UCSD-AML1 (cell line): ENCODE results near the gene L3MBTL2.
"Not testable (repeated sequence)": the region's sequence is repeated elsewhere in the genome, so short reads cannot be mapped to it uniquely, and the experiment has no call there.

Source experiments
- DNase-seq: peaks from one replicate; lab custom pipeline; 2025; ENCODE audit not compliant: unreplicated experiment; lab: John Stamatoyannopoulos, UW

The L3MBTL2 gene

DNA sequence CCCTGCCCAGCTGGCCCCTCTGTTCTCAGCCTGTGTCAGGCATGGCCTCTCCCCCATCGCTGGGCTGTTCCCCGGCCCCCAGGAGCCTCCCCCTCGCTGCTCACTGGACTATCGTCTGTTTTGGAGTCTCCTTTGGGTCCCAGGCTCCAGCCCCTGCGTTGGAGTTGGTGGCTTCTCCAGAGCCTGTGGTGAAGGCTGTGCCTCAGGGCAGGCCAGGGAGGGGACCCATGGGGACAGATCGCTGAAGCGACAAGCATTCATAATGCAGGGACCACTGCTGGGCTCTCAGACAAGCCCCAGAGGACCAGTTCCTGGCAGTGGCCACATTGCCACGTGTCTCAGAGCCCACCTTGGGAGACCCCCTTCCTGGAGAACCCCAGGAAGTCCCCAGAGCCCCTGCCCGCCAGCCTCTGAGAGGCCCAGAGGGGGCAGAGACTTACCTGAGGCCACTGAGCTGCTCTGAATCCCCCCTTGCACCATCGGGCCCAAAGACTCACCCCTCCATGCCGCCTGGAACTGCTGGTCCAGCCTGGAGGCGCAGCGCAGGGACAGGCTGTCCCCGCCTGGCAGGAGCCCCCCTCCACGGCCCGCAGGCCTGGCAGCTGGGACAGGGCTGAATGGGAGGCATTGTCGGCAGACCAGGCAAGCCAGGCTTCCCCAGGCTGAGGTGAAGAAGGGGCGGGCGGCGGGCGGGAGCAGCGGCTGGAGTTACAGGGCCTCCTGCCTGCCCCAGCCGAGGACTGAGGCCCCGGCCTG is 35.4 kb downstream of the L3MBTL2 start, which contains the start of gene CHADL:
Gene CHADL (minus strand): TSS at position 555 of the 756 bp plus-strand sequence. CDS start 50 bp downstream, at position 505.
- DNase-seq, result no peak

DNA sequence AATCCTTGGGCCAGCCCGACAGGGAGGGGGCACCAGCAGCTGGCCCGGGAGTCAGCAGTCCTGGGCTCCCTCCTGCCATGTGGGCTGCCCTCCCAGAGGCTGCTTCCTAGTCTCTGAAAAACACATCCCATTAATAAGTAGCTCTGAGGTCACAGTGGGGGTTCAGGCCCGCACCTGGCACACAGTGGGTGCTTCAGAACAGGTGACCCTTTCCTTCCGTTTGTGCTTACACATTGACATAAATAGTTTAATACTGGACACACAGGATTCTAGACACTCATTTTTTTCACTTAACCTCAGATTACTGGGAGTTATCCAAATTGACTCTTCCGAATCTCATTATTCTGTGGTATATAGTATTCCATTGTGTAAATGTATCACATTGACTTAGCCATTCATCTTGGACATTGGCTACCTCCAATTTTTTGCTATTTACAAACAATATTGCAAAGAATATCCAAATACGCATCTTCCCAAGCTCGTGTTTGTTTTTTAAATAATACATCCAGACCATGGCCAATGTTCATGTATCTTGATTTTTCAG is 36.1 kb downstream of the L3MBTL2 start:
- DNase-seq, result no peak

DNA sequence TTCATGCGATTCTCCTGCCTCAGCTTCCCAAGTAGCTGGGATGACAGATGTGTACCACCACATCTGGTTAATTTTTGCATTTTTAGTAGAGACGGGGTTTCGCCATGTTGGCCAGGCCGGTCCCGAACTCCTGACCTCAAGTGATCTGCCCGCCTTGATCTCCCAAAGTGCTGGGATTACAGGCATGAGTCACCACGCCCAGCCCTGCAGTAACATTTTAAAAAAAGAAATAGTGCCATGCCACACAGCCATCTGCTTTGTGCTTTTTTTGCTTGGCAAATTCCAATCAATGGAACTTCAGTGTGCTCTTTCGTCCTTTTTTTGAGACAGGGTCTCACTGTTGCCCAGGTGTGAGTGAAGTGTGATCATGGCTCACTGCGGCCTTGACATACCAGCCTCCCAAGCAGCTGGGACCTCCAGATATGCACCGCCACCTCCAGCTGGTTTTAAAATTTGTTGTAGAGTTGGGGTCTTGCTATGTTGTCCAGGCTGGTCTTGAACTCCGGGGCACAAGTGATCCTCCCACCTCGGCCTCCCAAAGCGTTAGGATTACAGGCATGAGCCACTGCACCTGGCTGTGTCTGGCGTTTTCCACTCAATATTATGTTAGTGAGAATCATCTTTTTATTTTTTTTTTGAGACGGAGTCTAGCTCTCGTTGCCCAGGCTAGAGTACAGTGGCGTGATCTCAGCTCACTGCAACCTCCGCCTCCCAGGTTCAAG is 37.4 kb downstream of the L3MBTL2 start:
- no peak for DNase-seq

DNA sequence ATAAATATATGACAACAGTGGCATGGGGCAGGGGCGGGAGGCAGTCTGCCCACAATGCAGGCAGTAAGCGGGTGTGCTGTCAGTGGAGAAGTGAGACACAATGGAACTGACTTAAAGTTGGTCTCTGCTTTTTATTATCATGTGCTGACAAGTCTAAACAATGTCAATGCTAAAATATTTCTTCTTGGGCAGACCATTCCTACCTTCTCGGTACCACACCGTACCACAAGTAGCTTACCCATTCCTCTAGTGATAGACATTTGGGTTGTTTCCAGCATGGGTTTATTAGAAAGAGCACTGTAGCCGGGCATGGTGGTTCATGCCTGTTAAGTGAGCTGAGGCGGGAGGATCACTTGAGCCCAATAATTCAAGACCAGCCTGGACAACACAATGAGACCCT is 38.2 kb downstream of the L3MBTL2 start:
- DNase-seq, result no peak

DNA sequence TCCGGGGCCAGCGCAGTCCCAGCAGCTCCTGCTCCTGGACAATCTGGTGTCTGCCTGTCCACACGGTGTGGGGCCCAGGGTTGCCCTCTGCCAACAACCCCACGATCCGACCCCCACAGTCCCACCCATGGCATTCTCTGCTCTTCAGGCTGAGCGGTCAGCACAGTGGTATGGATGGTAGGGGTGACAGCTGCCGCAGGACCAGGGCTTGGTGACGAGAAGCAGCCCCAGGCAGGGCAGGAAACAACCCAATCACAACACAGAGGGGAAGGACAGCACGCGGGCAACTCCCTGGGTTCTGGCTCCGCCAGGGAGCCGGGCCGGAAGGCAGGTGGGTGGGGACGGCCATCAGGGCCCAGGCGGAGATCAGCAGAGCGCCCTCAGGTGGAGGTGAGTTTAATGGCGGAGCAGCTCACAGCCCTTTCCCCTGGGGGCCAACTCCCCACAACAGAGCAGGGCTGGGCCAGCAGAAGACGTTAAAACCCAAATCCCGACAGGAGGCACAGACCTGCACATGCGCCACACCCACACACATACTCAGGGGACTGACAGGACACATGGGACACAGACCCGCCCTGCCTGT is 40.9 kb downstream of the L3MBTL2 start:
- DNase-seq, result no peak

DNA sequence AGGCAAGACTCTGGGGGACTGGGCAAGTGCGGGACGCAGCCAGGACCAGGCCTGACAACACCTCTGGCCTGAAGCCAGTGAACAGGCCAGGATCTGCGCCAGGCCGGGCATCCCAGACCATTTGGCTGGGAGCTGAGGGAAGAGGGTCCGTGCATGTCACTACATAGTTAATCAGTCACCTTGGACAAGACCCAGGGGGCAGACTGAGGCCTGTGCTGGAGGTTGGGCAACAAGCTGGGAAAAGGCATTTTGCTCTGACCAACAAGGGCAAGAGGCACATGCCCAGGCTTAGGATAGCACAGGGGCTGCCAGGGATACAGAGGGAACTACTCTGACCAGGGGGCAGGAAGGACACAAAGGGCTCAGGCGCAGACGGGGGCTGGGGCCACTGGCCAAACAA is 42.6 kb downstream of the L3MBTL2 start:
- no peak for DNase-seq

DNA sequence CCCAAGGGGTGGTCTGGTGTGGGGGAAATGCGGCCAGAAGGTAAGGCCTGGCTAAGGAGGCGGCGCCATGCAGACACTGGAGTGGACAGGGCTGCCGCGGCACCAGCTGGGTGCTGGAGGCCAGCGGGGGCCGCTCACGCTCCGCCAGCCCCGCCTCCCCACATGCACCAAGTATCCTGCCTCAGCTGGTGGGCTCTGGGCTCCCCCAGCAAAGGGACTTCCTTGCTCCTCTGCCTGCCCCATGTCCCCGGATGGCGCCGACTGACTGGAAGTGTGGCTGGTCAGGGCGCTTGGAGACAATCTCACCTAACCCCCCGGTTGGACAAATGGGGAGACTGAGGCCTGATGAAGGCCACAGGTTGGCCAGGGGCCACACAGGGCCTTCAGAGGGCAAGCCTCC is 43.2 kb downstream of the L3MBTL2 start:
- DNase-seq, result no peak

DNA sequence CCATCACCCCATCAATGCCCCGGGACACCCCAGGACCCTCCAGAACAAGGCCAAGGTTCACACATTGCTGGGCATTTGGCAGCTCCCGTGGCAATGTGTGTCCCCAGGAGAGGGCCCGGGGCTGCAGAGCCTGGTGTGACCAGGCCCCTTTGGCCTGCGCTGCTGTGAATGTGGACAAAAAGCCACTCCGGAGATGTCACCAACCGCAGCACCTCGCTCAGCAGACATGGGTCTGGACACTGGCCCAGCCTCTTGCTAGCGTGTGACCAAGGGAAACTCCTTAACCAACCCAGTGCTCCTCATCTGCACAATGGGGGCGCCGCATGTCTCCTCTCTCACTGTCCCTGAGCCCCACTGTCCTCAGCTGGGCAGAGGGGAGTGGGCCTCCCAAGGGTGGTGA is 43.6 kb downstream of the L3MBTL2 start:
- DNase-seq, result no peak

DNA sequence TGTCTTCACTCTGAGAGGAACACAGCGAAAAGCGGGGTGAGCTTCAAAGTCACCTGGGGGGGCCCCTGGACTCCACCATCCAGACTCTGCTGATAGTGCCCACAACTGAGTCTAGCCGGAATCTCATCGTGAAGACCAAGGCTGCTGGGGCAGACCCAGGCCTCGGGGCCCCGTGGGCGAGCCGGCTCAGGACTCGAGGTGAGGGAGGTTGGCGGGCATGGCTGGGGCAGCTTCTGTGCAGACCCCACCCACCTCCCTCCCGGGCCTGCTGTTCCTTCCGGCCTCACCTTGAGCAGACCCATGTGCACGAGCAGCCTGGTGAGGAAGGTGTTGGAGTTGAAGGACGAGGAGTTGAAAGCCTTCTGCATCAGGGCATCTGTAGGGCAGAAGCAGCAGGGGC is 44.3 kb downstream of the L3MBTL2 start:
- no peak for DNase-seq

DNA sequence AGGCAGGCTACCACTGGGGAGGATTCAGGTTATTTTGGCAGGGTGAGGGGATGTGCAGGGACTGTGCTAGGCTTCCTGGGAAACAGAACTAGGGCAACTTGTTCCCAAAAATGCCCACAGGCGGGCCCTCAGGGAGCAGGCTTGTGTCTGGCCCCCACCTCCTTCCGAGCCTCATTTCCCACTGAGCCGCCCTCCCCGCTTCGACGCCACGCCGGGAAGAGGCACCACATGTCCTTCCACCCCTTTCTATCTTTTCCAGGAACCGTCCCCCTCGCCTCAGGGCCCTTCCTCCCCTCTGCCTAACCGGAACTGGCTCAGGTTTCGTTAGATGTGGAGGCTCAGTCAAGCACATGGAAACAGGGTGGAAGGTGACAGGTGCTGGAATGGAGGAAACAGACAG is 45.0 kb downstream of the L3MBTL2 start:
- DNase-seq, result no peak

DNA sequence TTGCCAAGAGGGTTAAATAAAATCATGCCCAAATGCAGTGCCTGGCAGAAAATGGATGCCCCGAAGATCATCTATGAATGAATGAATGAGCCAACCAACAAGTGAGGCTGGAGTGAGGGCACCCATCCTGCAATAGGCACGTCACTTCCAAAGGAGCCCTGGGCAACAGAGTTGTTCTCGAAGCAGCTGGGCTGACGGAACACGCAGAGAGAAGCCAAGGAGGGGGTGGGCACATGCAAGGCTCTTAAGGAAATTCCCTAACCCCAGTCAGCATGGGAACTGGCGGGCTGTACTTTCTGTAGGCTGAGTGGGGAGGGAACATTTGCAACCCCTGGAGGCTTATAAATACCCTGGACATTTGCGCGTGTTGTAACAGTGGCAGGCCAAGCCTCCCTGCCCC is 47.3 kb downstream of the L3MBTL2 start:
- no peak for DNase-seq

DNA sequence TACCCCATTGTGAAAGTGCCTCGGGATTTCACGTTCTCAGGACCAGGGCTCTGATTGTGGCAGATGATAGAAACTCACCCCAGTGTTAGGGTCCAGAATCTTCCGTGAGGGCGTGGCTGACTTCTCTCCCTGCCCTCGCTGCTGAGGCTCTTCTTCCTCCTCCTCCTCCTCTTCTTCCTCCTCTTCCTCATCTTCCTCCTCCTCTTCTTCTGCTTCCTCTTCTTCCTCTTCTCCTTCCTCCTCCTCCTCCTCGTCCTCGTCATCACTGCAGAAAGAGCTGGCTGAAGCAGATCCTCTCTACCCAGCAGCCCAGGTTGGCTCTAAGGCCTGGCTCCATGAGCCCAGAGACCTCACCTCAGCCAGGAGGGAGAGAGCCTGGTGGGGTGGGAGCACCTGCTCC is 49.1 kb downstream of the L3MBTL2 start:
- no peak for DNase-seq

DNA sequence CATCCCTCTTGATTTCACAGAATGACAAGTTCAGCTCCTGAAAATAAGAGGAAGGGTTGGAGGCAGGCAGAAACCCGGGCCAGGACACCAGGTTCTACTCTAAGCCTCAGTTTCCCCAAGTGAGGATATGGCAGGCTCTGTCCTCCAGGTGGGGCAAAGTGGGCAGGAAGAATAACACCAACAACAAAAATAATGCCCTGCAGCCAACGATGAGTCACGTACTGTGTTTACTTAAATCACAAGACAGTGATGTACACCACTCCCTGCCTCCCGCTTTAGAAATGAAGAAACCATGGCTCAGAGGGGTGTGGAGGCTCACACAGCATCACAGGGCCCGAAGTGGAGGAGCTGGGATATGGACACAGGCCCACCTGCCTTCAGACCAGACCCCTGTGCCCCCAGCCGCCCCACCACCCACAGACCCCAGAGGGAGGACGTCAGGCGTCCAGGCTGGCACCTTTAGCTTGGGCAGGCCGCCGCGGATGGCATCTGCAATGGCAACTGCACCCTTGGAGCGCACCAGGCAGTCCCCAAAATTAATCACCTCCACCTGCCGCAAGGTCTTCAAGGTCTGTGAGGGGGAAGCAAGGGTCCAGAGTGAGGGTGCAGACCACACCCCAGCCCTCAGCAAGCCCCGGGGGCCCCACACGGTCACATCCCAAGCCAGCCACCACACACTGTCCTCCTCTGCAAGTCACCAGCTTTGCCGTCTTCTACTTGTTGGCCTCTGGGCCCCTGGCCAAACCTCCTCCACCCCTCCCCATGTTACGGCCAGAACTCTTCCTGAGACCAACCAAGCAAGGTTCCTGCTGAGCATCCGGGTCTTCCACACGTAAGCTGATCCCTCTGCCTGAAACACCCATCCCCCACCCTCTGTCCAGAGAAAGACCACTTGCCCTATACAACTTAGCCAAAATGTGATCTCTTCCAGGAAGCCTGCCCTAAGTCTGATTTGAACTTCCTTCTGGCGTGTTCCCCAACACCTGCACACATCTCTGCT is 51.4 kb downstream of the L3MBTL2 start:
- DNase-seq, result no peak

DNA sequence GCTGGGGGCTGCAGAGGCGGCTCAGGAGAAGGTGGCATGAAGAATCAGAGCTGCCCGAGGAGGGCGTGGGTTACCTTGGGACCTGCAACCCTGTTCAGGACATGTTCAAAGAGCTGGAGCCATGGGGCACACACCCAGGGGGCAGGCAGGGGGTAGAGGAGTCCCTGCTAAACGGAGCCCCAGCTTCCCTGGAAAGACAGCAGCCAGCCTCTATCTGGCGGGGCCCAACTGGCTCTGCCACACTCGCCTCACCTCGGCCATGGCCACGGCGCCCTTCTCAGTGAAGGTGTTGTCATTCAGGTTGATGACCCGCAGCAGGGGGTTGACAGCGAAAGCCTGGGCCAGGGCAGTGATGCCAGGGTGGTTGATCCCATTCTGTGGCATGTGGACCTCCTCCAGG is 52.6 kb downstream of the L3MBTL2 start:
- DNase-seq, result no peak

DNA sequence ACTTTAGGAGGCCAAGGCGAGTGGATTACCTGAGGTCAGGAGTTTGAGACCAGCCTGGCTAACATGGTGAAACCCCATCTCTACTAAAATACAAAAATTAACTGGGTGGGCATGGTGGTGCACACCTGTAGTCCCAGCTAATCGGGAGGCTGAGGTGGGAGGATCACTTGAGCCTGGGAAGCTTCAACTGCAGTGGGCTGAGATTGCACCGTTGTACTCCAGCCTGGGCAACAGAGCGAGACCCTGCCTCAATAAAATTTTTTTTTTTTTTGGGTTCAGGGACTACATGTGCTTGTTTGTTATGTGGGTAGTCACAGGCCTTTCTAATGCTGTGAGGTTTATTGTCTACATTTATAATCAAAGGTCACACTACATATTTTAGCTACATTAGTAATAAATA is 54.6 kb downstream of the L3MBTL2 start:
- DNase-seq, result not testable (repeated sequence)

DNA sequence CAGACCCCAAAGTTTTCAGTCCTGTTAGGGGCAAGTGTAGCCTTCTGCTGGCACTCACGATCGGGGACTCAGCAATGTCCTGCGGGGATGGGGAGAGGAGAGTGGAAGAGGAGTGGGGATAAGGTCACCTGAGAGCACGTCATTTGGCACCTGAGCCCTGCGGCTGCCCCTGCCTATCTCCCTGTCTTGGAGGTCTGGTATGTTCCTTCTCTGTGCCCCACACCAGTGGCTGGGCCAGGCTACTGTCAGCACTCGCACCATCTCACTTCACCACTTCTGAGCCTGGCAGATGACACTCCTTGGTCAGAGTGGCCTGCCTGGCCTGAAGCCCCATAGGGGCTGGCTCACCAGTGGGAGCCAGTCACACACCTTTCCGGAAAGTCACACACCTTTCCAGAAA is 55.8 kb downstream of the L3MBTL2 start:
- DNase-seq, result no peak

DNA sequence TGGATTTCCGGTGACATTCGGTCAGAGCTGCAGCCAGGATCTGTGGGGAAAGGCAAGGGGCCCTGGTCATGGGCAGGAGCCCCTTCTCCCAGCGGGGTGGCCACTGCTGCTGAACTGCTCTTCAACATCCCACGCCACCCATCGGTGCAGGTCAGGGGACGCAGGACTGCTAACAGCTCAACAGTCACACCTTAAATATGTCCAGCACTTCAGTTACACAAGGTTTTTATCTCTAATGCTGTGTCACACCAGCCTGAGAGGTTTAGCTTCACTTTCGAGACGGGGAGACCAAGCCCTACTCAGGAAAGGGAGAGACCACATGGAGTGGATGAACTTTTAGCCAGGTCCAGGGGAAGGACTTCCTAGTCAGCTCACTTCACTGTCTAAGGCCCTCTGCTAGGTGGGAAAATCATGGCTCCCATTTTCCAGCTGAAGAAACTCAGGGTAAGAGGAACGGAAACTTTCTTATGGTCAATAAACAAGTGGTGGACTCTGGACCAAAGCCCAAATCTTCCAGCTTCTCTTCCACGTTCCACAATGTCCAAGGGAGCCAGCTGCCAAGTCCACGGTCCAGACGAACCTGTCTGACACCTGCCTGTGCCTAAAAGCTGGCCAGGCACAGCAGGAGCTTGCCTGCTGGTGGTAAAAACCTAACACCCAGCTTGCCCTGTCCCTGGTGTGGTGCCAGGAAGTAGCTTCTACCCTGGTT is 56.6 kb downstream of the L3MBTL2 start:
- DNase-seq, result no peak

DNA sequence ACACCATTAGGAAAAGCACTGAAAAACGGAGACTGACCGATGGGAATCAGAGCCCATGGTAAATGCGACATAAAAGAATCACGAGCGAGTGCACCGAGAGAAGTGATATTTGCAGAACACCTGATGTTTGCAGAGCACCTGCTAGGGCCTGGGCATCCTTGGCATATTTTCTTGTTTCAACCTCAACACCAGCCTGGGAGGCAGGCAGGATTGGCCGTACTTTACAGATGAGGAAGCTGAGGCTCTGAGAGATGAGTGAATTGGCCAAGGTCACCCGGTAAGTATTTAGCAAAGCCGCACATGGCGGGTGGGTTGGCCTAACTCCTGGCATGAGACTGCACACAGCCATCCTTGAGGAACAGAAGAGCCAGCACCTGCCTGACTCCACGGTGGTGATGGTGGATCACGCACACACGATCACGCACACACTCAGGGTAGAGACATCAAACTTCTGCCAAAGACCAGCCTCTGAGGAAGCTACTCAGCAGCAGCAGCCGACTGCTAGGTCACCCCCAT is 57.2 kb downstream of the L3MBTL2 start:
- DNase-seq, result no peak

DNA sequence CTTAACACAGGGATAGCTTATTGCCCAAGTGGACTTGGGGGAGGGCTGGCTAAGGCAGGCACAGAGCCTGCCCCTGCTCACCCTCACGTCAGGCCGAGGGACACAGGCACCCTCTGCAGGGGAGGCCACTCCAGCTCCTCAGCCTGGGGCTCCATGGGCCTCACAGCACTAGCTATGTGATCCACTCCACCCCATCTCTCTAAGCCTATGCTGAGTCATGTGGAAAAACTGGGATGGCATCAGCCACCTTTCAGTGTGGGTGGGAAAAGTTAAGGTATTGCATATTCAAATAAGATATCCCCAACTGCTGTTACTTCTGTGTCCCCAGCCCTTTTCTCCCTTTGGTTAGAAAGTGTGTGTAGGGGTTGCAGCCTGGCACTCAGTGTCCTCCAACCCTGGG is 58.6 kb downstream of the L3MBTL2 start:
- no peak for DNase-seq

DNA sequence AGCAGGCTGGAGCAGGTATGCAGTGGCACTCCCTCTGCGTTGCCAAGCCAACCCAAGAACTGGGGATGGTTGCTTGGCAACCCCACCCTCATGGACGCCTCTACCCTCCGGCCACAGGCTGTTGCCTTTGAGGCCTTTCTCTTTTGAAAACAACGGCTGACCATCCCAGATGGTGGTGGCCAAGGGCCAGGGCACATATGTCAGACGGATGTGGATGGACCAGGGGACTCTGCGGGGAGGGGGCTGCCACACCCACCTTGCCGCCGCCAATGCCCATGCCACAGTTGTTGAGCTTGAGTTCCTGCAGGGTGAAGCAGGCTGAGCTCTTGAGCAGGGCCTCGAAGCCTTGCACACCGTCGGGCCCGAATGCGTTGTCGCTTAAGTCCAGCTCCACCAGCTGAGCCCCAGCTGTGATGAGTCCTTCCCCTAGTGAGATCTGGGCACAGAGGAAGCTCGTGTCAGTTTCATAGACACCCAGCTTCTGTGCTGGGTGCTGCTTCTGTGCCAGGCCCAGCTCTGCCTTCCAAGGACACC is 59.4 kb downstream of the L3MBTL2 start:
- no peak for DNase-seq
